ENCODE measurements around the gene SIN3A.
"Not testable (repeated sequence)": the region's sequence is repeated elsewhere in the genome, so short reads cannot be mapped to it uniquely, and the experiment has no call there.

DNA sequence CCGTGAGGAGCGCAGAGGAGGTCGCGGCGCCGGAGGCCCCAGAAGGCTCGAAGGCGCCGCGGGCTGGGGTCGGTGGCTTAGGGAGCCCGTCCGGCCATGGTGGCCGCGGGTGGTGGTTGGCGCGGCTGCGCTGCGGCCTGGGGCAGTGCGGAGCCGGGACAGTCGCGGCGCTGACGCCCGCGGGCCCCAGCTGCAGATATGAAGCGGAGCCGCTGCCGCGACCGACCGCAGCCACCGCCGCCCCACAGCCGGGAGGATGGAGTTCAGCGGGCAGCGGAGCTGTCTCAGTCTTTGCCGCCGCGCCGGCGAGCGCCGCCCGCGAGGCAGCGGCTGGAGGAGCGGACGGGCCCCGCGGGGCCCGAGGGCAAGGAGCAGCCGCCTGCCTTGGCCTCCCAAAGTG is 29.0 kb upstream of the SIN3A start:
- TF ChIP-seq, protein P1, sequence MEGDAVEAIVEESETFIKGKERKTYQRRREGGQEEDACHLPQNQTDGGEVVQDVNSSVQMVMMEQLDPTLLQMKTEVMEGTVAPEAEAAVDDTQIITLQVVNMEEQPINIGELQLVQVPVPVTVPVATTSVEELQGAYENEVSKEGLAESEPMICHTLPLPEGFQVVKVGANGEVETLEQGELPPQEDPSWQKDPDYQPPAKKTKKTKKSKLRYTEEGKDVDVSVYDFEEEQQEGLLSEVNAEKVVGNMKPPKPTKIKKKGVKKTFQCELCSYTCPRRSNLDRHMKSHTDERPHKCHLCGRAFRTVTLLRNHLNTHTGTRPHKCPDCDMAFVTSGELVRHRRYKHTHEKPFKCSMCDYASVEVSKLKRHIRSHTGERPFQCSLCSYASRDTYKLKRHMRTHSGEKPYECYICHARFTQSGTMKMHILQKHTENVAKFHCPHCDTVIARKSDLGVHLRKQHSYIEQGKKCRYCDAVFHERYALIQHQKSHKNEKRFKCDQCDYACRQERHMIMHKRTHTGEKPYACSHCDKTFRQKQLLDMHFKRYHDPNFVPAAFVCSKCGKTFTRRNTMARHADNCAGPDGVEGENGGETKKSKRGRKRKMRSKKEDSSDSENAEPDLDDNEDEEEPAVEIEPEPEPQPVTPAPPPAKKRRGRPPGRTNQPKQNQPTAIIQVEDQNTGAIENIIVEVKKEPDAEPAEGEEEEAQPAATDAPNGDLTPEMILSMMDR (conservative IDR thresholded peaks at IDR 0.05; ENCODE audit: low read depth, low read length): not testable (repeated sequence)
- not testable (repeated sequence) for TF ChIP-seq MXI1 (IDR thresholded peaks at IDR 0.05; ENCODE audit: borderline replicate concordance, low read depth, low read length); MAFK (IDR thresholded peaks at IDR 0.05; ENCODE audit: low read depth, low read length); RFX5 (IDR thresholded peaks at IDR 0.05; ENCODE audit: low read depth, low read length); BHLHE40 (IDR thresholded peaks at IDR 0.05; ENCODE audit: low read depth, low read length); POLR2A (IDR thresholded peaks at IDR 0.05; ENCODE audit: low read depth, low read length); NFE2L2 (IDR thresholded peaks at IDR 0.05; ENCODE audit: low read depth, low read length); RAD21 (IDR thresholded peaks at IDR 0.05; ENCODE audit: low read length); SMC3 (IDR thresholded peaks at IDR 0.05; ENCODE audit: low read depth, low read length); MAZ (IDR thresholded peaks at IDR 0.05; ENCODE audit: borderline replicate concordance, low read depth, low read length); FOS (IDR thresholded peaks at IDR 0.05; ENCODE audit: low read depth, low read length)
- TF ChIP-seq, protein P2, sequence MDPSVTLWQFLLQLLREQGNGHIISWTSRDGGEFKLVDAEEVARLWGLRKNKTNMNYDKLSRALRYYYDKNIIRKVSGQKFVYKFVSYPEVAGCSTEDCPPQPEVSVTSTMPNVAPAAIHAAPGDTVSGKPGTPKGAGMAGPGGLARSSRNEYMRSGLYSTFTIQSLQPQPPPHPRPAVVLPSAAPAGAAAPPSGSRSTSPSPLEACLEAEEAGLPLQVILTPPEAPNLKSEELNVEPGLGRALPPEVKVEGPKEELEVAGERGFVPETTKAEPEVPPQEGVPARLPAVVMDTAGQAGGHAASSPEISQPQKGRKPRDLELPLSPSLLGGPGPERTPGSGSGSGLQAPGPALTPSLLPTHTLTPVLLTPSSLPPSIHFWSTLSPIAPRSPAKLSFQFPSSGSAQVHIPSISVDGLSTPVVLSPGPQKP (IDR thresholded peaks at IDR 0.05; ENCODE audit: borderline replicate concordance, low read depth, low read length): not testable (repeated sequence)
- TF ChIP-seq, protein P3, sequence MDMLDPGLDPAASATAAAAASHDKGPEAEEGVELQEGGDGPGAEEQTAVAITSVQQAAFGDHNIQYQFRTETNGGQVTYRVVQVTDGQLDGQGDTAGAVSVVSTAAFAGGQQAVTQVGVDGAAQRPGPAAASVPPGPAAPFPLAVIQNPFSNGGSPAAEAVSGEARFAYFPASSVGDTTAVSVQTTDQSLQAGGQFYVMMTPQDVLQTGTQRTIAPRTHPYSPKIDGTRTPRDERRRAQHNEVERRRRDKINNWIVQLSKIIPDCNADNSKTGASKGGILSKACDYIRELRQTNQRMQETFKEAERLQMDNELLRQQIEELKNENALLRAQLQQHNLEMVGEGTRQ (IDR thresholded peaks at IDR 0.05; ENCODE audit: low read depth, low read length): not testable (repeated sequence)

Data from IMR-90 (cell line).